GM23338 (cell line): ENCODE results near the gene POLA1.

ENCODE experiments used
- CREB1 ChIP-seq: fragments of 250-450 bp; sonication (Bioruptor Pico); IDR thresholded peaks from 2 replicates; pipeline ENCODE4 v1.5.0; 2020; ENCODE audit warnings: low read depth, mild to moderate bottlenecking, moderate library complexity
- EZH2 ChIP-seq: fragments of 200-600 bp; sonication (generic); IDR thresholded peaks from one replicate; pipeline ENCODE4 v1.8.0; 2017; ENCODE audit warnings: antibody characterized with exemption, mild to moderate bottlenecking, low read depth; ENCODE audit not compliant: unreplicated experiment
- EZH2phosphoT487 ChIP-seq: fragments of 200-600 bp; sonication (generic); IDR thresholded peaks from one replicate; pipeline ENCODE4 v1.8.1; 2018; ENCODE audit warnings: antibody characterized with exemption; ENCODE audit not compliant: unreplicated experiment
- JUNB ChIP-seq: IDR thresholded peaks from one replicate; pipeline ENCODE4 v1.6.1; 2016; ENCODE audit warnings: antibody characterized with exemption; ENCODE audit not compliant: unreplicated experiment
- POLR2AphosphoS5 ChIP-seq: IDR thresholded peaks from 2 replicates; pipeline ENCODE4 v1.6.1; 2016; ENCODE audit warnings: antibody characterized with exemption, low read depth
- REST ChIP-seq: IDR thresholded peaks from one replicate; pipeline ENCODE4 v1.6.1; 2018; ENCODE audit warnings: antibody characterized with exemption; ENCODE audit not compliant: unreplicated experiment
- STAT1 ChIP-seq: IDR thresholded peaks from one replicate; pipeline ENCODE4 v1.6.1; 2016; ENCODE audit warnings: antibody characterized with exemption; ENCODE audit not compliant: unreplicated experiment
- ZNF114 ChIP-seq: fragments of 250-450 bp; sonication (Bioruptor Pico); IDR thresholded peaks from 2 replicates; pipeline ENCODE4 v1.5.0; 2020; ENCODE audit warnings: mild to moderate bottlenecking, moderate library complexity
- ZNF462 ChIP-seq: fragments of 250-450 bp; sonication (Bioruptor Pico); IDR thresholded peaks from 2 replicates; pipeline ENCODE4 v1.5.0; 2020; ENCODE audit warnings: mild to moderate bottlenecking, moderate library complexity
- TF ChIP-seq, protein P1 (sequence below), 2 experiments: fragments of 200-600 bp in 1 of 2; sonication (generic) in 1 of 2; conservative IDR thresholded peaks; 2 replicates each; pipeline versions ENCODE4 v1.5.1 to v1.6.1; 2016 to 2017; ENCODE audit warnings: antibody characterized with exemption in 2 of 2, low read depth in 2 of 2, mild to moderate bottlenecking in 2 of 2, moderate library complexity in 1 of 2
- TF ChIP-seq, protein P2 (sequence below): IDR thresholded peaks from 2 replicates; pipeline ENCODE4 v1.6.1; 2016; ENCODE audit warnings: antibody characterized with exemption

DNA sequence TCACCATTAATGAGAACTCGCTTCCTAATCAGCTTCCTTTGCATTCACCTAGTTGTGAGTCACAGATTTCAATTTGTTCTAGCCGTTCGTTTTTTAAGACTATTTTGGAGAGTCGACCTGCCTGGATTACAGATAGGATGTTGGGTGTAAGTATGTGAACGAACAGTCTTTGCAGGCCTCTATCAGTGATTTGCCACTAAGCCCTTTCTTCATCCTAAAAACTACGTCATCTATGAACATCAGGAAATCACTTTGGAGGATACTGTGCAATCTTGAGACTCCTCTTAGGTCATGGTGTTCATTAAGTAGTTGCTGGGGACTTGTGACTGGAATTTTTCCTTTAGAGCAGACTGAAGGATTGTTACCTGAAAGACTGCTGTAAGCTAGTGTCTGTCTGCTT lies 1.1 kb downstream of the POLA1 start:
- TF ChIP-seq, protein P1, sequence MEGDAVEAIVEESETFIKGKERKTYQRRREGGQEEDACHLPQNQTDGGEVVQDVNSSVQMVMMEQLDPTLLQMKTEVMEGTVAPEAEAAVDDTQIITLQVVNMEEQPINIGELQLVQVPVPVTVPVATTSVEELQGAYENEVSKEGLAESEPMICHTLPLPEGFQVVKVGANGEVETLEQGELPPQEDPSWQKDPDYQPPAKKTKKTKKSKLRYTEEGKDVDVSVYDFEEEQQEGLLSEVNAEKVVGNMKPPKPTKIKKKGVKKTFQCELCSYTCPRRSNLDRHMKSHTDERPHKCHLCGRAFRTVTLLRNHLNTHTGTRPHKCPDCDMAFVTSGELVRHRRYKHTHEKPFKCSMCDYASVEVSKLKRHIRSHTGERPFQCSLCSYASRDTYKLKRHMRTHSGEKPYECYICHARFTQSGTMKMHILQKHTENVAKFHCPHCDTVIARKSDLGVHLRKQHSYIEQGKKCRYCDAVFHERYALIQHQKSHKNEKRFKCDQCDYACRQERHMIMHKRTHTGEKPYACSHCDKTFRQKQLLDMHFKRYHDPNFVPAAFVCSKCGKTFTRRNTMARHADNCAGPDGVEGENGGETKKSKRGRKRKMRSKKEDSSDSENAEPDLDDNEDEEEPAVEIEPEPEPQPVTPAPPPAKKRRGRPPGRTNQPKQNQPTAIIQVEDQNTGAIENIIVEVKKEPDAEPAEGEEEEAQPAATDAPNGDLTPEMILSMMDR (conservative IDR thresholded peaks at IDR 0.05; ENCODE audit: low read depth in 2 of 2), result no peak
- no peak for TF ChIP-seq EZH2
- no peak for TF ChIP-seq JUNB
- TF ChIP-seq EZH2phosphoT487, result no peak
- no peak for TF ChIP-seq POLR2AphosphoS5
- no peak for TF ChIP-seq ZNF462 (CRISPR knock-in tag)
- no peak for TF ChIP-seq CREB1 (CRISPR knock-in tag)
- TF ChIP-seq REST, result no peak
- TF ChIP-seq ZNF114 (CRISPR knock-in tag), result no peak
- TF ChIP-seq STAT1, result no peak
- TF ChIP-seq, protein P2, sequence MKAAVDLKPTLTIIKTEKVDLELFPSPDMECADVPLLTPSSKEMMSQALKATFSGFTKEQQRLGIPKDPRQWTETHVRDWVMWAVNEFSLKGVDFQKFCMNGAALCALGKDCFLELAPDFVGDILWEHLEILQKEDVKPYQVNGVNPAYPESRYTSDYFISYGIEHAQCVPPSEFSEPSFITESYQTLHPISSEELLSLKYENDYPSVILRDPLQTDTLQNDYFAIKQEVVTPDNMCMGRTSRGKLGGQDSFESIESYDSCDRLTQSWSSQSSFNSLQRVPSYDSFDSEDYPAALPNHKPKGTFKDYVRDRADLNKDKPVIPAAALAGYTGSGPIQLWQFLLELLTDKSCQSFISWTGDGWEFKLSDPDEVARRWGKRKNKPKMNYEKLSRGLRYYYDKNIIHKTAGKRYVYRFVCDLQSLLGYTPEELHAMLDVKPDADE, result no peak
